HG03280 (cell line): Measurements from ENCODE around the gene ADAMTSL3.
"Not testable (repeated sequence)": the region's sequence is repeated elsewhere in the genome, so short reads cannot be mapped to it uniquely, and the experiment has no call there.

ENCODE experiments used
- ATAC-seq: cut with Tn5 transposase; IDR thresholded peaks from one replicate; pipeline ENCODE4 v1.9.1; 2021; ENCODE audit warnings: mild to moderate bottlenecking, moderate library complexity; ENCODE audit not compliant: unreplicated experiment

Gene ADAMTSL3

GRCh38 chr15:83700082-83700481, 46.2 kb downstream of the ADAMTSL3 start:
- no peak for ATAC-seq

GRCh38 chr15:83702314-83702713, 48.4 kb downstream of the ADAMTSL3 start:
- not testable (repeated sequence) for ATAC-seq

- ATAC-seq: no peak
These were observed 54.4 kb downstream of the ADAMTSL3 start for GRCh38 chr15:83708328-83708727.

- no peak for ATAC-seq
These were observed 55.3 kb downstream of the ADAMTSL3 start for GRCh38 chr15:83709241-83709640.

GRCh38 chr15:83709811-83710210, 55.9 kb downstream of the ADAMTSL3 start:
- ATAC-seq: no peak

GRCh38 chr15:83710452-83710851, 56.5 kb downstream of the ADAMTSL3 start:
- ATAC-seq: no peak

- ATAC-seq: no peak
These were observed 57.3 kb downstream of the ADAMTSL3 start for GRCh38 chr15:83711236-83711635.

GRCh38 chr15:83713242-83713641, 59.3 kb downstream of the ADAMTSL3 start:
- ATAC-seq: no peak

- no peak for ATAC-seq
These were observed 61.2 kb downstream of the ADAMTSL3 start for GRCh38 chr15:83714939-83715628.

GRCh38 chr15:83716605-83717004, 62.7 kb downstream of the ADAMTSL3 start:
- ATAC-seq: no peak

GRCh38 chr15:83717010-83717409, 63.1 kb downstream of the ADAMTSL3 start:
- ATAC-seq: no peak

- ATAC-seq: no peak
These were observed 66.5 kb downstream of the ADAMTSL3 start for GRCh38 chr15:83720468-83720867.

GRCh38 chr15:83721031-83721430, 67.1 kb downstream of the ADAMTSL3 start:
- no peak for ATAC-seq

GRCh38 chr15:83721981-83722380, 68.1 kb downstream of the ADAMTSL3 start:
- ATAC-seq: no peak

GRCh38 chr15:83723216-83723615, 69.3 kb downstream of the ADAMTSL3 start:
- no peak for ATAC-seq

- ATAC-seq: no peak
These were observed 78.3 kb downstream of the ADAMTSL3 start for GRCh38 chr15:83732196-83732595.

GRCh38 chr15:83732770-83733169, 78.8 kb downstream of the ADAMTSL3 start:
- ATAC-seq: no peak

- ATAC-seq: no peak
These were observed 79.3 kb downstream of the ADAMTSL3 start for GRCh38 chr15:83733206-83733605.

- no peak for ATAC-seq
These were observed 79.8 kb downstream of the ADAMTSL3 start for GRCh38 chr15:83733691-83734090.

- ATAC-seq: no peak
These were observed 80.6 kb downstream of the ADAMTSL3 start for GRCh38 chr15:83734487-83734886.

- ATAC-seq: no peak
These were observed 85.7 kb downstream of the ADAMTSL3 start for GRCh38 chr15:83739629-83740028.

GRCh38 chr15:83745771-83746170, 91.8 kb downstream of the ADAMTSL3 start:
- no peak for ATAC-seq

GRCh38 chr15:83746231-83746630, 92.3 kb downstream of the ADAMTSL3 start:
- ATAC-seq: no peak
